ENCODE data around the gene MYL9.

The MYL9 gene

GRCh38 chr20:36525620-36526365 lies 15.5 kb upstream of the MYL9 start:
- no peak for DNase-seq (ENCODE audit: low read depth, low spot score)

DNA sequence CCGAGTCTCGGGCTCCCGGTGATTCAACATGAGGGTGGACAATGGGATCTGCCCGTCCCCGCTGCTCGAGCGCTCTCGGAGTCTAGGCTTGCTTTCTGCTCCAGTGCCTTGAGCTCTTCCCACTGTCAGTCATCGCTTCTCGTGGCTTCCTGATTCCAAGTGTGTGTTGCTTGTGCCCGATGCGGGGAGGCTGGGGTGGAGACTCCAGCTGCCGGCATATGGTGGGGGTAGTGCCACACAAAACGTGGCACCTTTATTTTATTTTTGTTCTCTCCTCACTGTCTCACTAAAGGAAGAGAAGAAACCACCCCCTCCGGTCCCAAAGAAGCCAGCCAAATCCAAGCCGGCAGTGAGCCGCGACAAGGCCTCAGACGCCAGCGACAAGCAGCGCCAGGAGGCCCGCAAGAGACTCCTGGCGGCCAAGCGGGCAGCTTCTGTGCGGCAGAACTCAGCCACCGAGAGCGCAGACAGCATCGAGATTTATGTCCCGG lies 14.8 kb upstream of the MYL9 start:
- DNase-seq (ENCODE audit: low read depth, low spot score): no peak

DNA sequence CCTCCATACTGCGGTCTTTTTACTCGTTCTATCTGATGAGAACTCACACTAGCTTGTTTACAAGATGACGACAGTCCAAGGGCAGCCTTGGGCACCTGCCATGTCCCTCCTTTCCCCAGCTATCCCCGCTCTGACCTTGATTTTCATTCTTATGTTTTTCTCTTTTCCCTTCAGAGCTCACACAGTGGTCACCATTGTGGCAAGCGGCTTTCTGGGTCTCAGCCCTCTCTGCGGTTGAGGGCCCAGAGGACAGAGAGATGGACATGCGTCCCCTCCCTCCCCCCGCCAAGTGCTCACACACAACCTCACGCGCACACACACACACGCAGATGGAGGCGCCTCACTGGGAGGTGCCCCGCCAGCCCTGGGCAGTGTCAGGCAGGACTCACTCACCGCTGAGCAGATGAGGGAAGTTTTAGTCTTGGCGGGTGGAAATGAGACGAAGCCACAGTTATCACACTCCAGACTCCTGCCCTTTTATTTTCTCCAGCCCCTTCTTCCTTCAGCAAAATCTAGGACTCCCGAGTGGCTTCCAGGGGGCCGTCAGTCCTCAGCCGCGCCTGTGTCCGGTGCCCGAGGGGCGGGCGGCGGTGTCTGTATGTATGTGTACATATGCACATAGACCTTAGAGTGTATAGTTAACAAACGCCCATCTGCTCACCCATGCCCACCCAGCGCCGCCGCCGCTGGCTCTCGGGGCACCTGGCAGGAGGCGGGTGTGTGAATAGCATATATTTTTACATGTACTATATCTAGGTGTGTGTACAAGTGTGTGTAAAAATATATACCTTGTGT lies 13.8 kb upstream of the MYL9 start:
- no peak for DNase-seq (ENCODE audit: low read depth, low spot score)

- no peak for DNase-seq (ENCODE audit: low read depth, low spot score)
Measured at GRCh38 chr20:36528176-36528874, 13.0 kb upstream of the MYL9 start.

DNA sequence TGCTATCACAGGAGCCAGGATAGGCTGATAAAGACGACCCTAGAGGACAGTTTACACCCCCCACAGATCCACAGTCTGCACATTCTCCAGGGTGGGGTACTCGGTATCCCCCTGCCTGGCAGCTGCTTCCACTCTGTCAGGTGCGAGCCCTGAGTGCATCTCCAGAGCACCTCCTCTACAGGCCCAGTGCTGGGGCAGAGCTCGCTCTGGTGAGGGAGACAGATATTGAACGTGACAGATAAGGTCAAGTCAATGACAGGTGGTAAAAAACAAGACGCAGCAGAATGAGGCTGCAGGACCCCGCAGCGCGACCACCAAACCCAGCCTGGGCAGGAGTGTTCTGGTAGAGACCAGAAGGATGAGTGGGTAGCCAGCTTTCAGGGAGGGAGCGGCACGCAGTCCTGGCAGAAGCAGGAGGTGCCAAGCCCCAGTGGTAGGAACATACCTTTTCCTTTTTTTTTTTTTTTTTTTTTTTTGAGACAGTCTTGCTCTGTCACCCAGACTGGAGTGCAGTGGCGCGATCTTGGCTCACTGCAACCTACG lies 12.4 kb upstream of the MYL9 start:
- no peak for DNase-seq (ENCODE audit: low read depth, low spot score)

GRCh38 chr20:36532388-36532787 lies 8.9 kb upstream of the MYL9 start:
- no peak for DNase-seq (ENCODE audit: low read depth, low spot score)

GRCh38 chr20:36532822-36533221 lies 8.5 kb upstream of the MYL9 start:
- no peak for DNase-seq (ENCODE audit: low read depth, low spot score)

- no peak for DNase-seq (ENCODE audit: low read depth, low spot score)
Measured at GRCh38 chr20:36538026-36538722, 3.1 kb upstream of the MYL9 start.

DNA sequence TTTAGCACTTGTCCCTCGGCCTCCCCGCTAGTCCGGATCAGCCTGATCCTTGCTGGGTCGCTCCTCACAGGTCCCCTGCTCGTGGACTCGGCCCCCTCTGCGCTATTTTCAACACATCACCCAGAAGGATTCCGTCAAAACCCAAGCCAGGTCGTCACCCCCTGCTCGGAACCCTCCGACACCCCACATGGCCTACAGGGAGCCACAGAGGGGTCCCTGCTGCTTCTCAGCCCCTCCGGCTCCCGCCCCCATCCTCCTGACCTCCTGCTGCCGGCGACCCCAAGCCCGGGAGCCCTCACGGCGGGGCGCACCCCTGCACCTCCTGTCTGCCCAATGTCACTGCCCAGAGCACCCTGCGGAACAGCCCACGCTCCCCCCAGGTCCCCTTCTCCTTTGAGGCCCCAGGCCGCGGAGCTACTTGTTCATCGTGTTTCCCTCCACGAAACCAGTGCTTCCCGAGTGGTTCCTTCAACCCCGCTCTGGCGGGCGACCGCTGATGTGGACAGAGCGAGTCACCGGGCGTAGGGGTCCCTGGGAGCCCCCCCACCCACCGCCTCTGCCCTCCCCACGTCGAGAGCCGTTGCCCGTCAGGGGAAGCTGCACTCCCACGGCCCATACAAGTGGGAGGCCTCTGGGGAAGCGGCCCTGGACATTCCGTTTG lies 638 bp upstream of the MYL9 start:
- no peak for DNase-seq (ENCODE audit: low read depth, low spot score)

- peak; percentile 61 for DNase-seq (ENCODE audit: low read depth, low spot score)
Measured at GRCh38 chr20:36541768-36542488, 609 bp downstream of the MYL9 start.

DNA sequence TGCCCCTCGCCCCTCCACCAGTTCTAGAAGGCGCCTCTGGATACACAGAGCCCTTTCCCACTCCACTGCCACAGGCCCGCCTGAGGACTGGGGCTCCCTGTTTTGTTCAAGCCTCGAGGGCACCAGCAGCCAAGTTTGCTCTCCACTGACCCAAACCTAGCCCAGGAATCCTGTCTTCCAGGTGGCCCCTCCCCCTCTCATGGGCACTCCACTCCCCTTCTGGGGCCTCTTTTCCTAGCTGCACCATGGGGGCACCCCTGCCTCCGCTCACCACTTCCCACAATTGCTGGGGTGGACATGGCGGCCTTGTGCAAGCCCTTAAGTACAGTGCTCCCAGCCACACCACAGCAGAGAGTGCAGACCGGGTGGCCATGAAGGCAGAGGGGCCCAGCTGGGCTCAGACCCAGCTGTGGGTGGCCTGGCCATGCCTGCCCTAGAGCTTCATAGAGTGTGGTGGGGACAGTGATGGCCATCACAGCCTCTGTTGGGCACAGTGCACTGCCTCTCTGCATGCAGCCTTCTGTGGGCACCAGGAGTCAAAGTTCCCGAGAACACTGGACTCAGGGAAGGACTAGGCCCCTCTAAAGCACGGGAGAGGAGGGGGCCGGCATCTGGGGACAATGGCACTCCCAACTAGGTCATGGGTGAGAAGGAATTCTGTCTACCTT lies 1.3 kb downstream of the MYL9 start:
- no peak for DNase-seq (ENCODE audit: low read depth, low spot score)

DNA sequence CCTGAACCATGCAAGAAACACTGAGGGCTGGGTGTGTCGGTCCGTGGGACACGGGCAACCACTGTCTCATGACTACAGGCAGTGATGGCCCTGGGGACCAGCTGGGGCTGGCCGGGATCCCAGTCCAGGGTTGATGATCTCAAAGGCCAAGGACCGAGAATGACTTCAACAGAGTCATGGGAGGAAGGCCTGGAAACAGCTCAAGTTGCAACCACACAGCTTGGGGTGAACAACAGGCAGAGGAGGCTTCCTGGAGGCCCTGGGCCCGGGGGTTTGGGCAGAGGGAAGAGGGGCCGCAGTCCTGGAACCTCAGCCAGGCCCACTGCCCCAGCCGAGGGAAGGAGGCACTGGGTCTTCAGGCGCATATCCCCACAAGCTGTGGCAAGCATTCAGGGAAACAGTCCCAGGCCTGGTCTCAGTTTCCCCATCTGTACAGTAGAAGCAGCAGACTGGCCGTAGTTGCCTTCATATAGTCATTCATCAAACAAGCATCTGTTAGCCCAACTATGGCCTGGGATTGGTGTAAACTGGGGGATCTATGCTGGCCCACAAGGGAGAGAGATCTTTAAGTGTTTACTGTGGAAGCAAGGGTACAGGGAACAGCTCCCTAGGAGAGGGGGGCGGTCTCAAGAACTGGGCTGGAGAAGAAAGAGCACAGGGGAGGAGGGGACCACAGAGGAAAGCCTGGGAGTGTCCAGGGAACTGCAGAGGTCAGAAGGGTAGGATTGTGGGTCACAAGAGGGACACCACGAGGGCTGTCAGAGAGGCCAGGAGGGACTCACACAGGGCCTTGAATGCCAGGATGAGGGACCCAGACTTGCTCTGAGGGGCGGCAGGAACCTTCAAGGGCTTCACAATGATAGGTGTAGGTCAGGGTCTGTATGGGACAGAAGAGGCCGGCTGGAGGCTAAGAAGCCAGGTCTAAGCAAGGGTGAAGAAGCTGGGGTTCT lies 2.1 kb downstream of the MYL9 start:
- peak; percentile 52 for DNase-seq (ENCODE audit: low read depth, low spot score)

DNA sequence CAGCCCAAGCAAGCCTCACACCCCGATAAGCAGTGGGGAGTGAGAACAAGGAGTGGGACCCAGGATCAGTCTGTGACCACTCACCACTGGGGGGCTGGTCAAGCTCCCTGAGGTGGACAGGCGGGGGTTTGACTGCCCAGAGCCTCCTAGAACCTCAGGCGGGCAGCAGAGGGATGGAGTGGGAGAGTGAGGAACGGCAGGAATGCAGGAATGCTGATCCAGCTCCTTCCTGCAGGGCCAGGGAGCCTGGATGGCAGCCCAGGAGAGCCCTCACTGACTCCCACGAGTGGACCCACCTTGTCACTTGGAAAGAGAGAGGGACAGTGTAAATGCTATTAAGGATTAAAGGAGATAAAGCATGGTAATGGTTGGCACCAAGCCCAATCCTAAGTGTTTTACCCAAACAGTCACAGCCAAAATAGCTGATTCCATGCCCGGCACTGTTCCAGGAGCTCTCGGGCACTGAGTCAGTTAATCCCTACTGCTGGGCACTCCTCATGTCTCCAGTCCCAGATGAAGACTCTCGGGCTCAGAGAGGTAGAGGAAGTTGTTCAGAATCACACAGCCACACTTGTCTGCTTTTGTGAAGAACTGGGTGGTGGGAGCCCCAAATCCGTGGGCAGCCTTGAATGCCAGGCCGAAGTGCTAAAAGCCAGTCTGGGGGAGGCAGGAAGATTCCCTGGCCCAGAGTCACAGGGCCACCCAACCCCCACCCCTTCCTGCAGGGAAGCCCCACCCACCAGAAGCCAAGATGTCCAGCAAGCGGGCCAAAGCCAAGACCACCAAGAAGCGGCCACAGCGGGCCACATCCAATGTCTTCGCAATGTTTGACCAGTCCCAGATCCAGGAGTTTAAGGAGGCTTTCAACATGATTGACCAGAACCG lies 3.1 kb downstream of the MYL9 start:
- peak; percentile 91 for DNase-seq (ENCODE audit: low read depth, low spot score)

- no peak for DNase-seq (ENCODE audit: low read depth, low spot score)
Measured at GRCh38 chr20:36546111-36546736, 4.9 kb downstream of the MYL9 start.

DNA sequence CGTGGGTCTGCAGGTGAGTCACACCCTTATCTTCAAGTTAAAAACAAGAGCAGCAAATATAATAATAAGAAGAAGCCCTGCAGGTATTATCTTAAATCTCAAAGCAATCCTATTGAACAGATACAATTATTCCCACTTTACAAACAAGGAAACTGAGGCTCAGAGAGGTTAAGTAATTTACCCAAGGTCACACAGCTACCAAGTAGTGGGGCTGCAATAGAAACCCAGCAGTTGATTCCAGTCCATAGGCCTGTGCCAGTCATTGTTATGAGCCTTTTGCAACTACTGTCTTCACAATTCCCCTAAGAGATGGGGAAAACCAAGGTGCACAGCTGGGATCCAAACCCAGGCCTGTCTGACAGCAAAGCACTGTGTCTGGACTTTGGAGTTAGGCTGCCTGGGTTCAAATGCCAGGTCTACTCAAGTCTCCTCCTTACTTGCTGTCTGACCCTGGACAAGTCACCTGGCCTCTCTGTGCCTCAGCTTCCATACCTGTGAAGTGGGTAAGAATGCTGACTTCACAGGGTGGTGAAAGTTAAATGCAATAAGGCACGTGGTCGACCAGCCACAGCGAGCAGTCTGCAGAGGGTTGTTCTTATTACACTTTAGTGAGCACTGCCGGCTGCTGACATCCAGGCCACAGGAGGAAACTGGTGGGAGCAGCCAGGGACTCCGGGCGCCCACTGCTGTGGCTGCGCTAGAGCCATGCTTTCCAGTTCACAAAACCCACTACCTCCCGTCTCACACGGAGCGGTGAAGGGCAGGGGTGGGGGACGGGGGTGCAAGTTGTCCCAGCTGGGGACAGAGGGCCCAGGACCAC lies 6.1 kb downstream of the MYL9 start:
- no peak for DNase-seq (ENCODE audit: low read depth, low spot score)

DNA sequence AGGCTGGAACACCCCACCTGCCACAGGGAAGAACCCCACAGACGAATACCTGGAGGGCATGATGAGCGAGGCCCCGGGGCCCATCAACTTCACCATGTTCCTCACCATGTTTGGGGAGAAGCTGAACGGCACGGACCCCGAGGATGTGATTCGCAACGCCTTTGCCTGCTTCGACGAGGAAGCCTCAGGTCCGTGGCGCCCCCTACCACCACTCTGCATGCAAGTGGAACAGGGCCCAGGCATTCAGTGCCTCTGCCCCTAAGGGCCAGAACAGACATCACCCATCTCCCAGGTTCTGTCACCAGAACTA lies 6.6 kb downstream of the MYL9 start:
- no peak for DNase-seq (ENCODE audit: low read depth, low spot score)
